ENCODE results near the gene POMC. TPM values are rescaled to one million over a fixed set of nuclear protein-coding genes. Genes with fewer than 3 reads are reported as not detected.

The POMC gene
- total and polyA plus RNA-seq, 2 experiments from 2014 or later = 4.4 to 6.0 TPM

DNA sequence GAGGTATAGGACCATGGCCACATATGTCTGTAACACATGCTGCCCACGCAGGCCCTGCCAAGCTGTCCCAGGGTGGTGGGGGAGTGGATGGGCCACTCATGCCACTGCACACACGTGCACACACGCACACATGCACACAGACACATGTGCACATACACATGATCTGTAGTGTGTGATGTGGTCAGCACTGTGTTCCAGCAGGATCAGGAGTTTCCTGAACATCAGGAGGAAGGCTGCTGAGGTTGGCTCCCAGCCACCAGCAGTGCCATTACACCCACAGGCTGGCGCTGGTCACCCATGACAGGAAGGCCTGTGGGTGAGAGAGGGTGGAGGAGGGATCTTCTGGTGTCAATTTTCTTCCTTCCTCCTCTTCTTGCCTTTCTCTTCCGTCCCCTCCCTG lies 44.7 kb downstream of the POMC start:
- Histone ChIP-seq H3K4me2 (no peak overlapping the region), H3K79me2 (no peaks in the 10 kb centered on the region), H3K9me3 (ENCODE audit: low read depth) (no peaks in the 10 kb centered on the region), H3K36me3 (replicated peaks; ENCODE audit: insufficient read depth, low read depth) (no peaks in the 10 kb centered on the region), H3K27ac (no peak overlapping the region), H3K9me2 (replicated peaks; ENCODE audit: insufficient read depth) (no peaks in the 10 kb centered on the region), H2AFZ (no peak overlapping the region), H3K27me3 (no peaks in the 10 kb centered on the region), H3K4me3 (no peak overlapping the region), H3K4me1 (ENCODE audit: insufficient read depth) (no peaks in the 10 kb centered on the region), H4K20me1 (ENCODE audit: insufficient read depth, poor library complexity, severe bottlenecking) (no peaks in the 10 kb centered on the region)
- DNase-seq (ENCODE audit: low spot score) = no peak
- TF ChIP-seq, protein P1, sequence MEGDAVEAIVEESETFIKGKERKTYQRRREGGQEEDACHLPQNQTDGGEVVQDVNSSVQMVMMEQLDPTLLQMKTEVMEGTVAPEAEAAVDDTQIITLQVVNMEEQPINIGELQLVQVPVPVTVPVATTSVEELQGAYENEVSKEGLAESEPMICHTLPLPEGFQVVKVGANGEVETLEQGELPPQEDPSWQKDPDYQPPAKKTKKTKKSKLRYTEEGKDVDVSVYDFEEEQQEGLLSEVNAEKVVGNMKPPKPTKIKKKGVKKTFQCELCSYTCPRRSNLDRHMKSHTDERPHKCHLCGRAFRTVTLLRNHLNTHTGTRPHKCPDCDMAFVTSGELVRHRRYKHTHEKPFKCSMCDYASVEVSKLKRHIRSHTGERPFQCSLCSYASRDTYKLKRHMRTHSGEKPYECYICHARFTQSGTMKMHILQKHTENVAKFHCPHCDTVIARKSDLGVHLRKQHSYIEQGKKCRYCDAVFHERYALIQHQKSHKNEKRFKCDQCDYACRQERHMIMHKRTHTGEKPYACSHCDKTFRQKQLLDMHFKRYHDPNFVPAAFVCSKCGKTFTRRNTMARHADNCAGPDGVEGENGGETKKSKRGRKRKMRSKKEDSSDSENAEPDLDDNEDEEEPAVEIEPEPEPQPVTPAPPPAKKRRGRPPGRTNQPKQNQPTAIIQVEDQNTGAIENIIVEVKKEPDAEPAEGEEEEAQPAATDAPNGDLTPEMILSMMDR (IDR thresholded peaks at IDR 0.05; ENCODE audit: poor library complexity) = no peak
- TF ChIP-seq EZH2phosphoT487 (IDR thresholded peaks at IDR 0.05; ENCODE audit: low read depth, severe bottlenecking, unreplicated experiment) = no peak
- no peak for TF ChIP-seq EZH2 (IDR thresholded peaks at IDR 0.05; ENCODE audit: borderline replicate concordance)
- 95% methylated on average over 5 of the region's 5 CpGs for WGBS (ENCODE audit: low lambda C conversion rate, missing lambda C conversion rate)

GRCh38 chr2:25122367-25122766 lies 46.0 kb downstream of the POMC start:
- H3K79me2 ChIP-seq = no peaks in the 10 kb centered on the region
- DNase-seq (ENCODE audit: low spot score) = no peak
- no peak overlapping the region for H2AFZ ChIP-seq
- no peaks in the 10 kb centered on the region for H4K20me1 ChIP-seq (ENCODE audit: insufficient read depth, poor library complexity, severe bottlenecking)
- no peaks in the 10 kb centered on the region for H3K9me3 ChIP-seq (ENCODE audit: low read depth)
- H3K27me3 ChIP-seq = no peaks in the 10 kb centered on the region
- no peak overlapping the region for H3K4me3 ChIP-seq
- no peak overlapping the region for H3K4me2 ChIP-seq
- 98% methylated on average over 3 of the region's 3 CpGs for WGBS (ENCODE audit: low lambda C conversion rate, missing lambda C conversion rate)
- no peaks in the 10 kb centered on the region for H3K9me2 ChIP-seq (replicated peaks; ENCODE audit: insufficient read depth)
- TF ChIP-seq EZH2phosphoT487 (IDR thresholded peaks at IDR 0.05; ENCODE audit: low read depth, severe bottlenecking, unreplicated experiment) = no peak
- H3K36me3 ChIP-seq (replicated peaks; ENCODE audit: insufficient read depth, low read depth) = no peaks in the 10 kb centered on the region
- no peak overlapping the region for H3K27ac ChIP-seq
- H3K4me1 ChIP-seq (ENCODE audit: insufficient read depth) = no peaks in the 10 kb centered on the region

GRCh38 chr2:25119263-25119662 lies 49.1 kb downstream of the POMC start:
- H3K9me2 ChIP-seq (replicated peaks; ENCODE audit: insufficient read depth) = no peaks in the 10 kb centered on the region
- no peak overlapping the region for H2AFZ ChIP-seq
- 93% methylated on average over 11 of the region's 11 CpGs for WGBS (ENCODE audit: low lambda C conversion rate, missing lambda C conversion rate)
- no peaks in the 10 kb centered on the region for H3K36me3 ChIP-seq (replicated peaks; ENCODE audit: insufficient read depth, low read depth)
- no peak overlapping the region for H3K27ac ChIP-seq
- no peaks in the 10 kb centered on the region for H3K79me2 ChIP-seq
- H4K20me1 ChIP-seq (ENCODE audit: insufficient read depth, poor library complexity, severe bottlenecking) = no peaks in the 10 kb centered on the region
- H3K27me3 ChIP-seq = no peaks in the 10 kb centered on the region
- no peak for DNase-seq (ENCODE audit: low spot score)
- H3K9me3 ChIP-seq (ENCODE audit: low read depth) = no peaks in the 10 kb centered on the region
- H3K4me2 ChIP-seq = no peak overlapping the region
- TF ChIP-seq EZH2 (IDR thresholded peaks at IDR 0.05; ENCODE audit: borderline replicate concordance) = no peak
- TF ChIP-seq EZH2phosphoT487 (IDR thresholded peaks at IDR 0.05; ENCODE audit: low read depth, severe bottlenecking, unreplicated experiment) = no peak
- TF ChIP-seq, protein P1 (IDR thresholded peaks at IDR 0.05; ENCODE audit: poor library complexity) = no peak
- H3K4me1 ChIP-seq (ENCODE audit: insufficient read depth) = no peaks in the 10 kb centered on the region
- H3K4me3 ChIP-seq = no peak overlapping the region

DNA sequence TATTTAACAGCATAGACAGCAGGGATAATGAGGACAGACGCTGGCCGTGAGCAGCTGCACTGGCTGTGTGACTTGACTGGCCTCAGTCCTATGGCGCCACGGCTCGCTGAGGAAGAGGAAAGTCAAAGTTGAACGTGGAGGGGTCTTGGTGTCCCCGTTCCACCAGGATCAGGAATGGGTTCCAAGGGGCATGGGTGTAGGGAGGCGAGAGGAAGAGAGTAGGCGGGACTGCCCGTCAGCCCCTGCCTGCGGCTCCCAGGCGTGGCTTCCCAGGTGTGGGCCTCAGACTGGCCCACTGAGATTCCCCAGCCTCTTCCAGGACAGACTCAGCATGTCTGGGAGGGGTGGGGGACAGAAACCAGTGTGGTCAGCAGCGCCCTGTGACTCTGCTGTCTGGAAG lies 51.4 kb downstream of the POMC start:
- no peak overlapping the region for H2AFZ ChIP-seq
- no peaks in the 10 kb centered on the region for H3K4me1 ChIP-seq (ENCODE audit: insufficient read depth)
- H3K4me2 ChIP-seq = no peak overlapping the region
- no peak for DNase-seq (ENCODE audit: low spot score)
- H3K9me2 ChIP-seq (replicated peaks; ENCODE audit: insufficient read depth) = no peaks in the 10 kb centered on the region
- no peak overlapping the region for H3K4me3 ChIP-seq
- no peaks in the 10 kb centered on the region for H3K36me3 ChIP-seq (replicated peaks; ENCODE audit: insufficient read depth, low read depth)
- H3K9me3 ChIP-seq (ENCODE audit: low read depth) = no peaks in the 10 kb centered on the region
- no peaks in the 10 kb centered on the region for H3K27me3 ChIP-seq
- TF ChIP-seq EZH2phosphoT487 (IDR thresholded peaks at IDR 0.05; ENCODE audit: low read depth, severe bottlenecking, unreplicated experiment) = no peak
- TF ChIP-seq EZH2 (IDR thresholded peaks at IDR 0.05; ENCODE audit: borderline replicate concordance) = no peak
- TF ChIP-seq, protein P1 (IDR thresholded peaks at IDR 0.05; ENCODE audit: poor library complexity) = no peak
- 95% methylated on average over 13 of the region's 13 CpGs for WGBS (ENCODE audit: low lambda C conversion rate, missing lambda C conversion rate)
- no peaks in the 10 kb centered on the region for H3K79me2 ChIP-seq
- no peak overlapping the region for H3K27ac ChIP-seq
- H4K20me1 ChIP-seq (ENCODE audit: insufficient read depth, poor library complexity, severe bottlenecking) = no peaks in the 10 kb centered on the region

Data from hepatocyte (in vitro differentiated cells).